Endothelial cell of umbilical vein (primary cell): ENCODE results near the gene RNPEP. TPM values are rescaled to one million over a fixed set of nuclear protein-coding genes. Genes with fewer than 3 reads are reported as not detected.

Experiments
- BruUV-seq: library from RNA; stranded (reverse); fragments of 400-500 nt; replicated peaks from 2 replicates; lab custom pipeline; 2021; lab: Mats Ljungman, UMichigan
- CTCF ChIA-PET: fragments of 300-600, 350-600 bp; sonication (Branson Sonifier 250); formaldehyde crosslinking; loops from one replicate; lab custom pipeline; 2021; ENCODE audit warnings: antibody characterized with exemption, inconsistent platforms; lab: Charles Lee
- POLR2A ChIA-PET: fragments of 300-600, 350-600 bp; sonication (Branson Sonifier 250); formaldehyde crosslinking; loops from one replicate; lab custom pipeline; 2021; ENCODE audit warnings: antibody characterized with exemption, inconsistent platforms; lab: Charles Lee
- DNase-seq: peaks from one replicate; pipeline ENCODE4 v3.0.0-alpha.2; 2011; ENCODE audit warnings: low read depth, low spot score
- FAIRE-seq: peaks from 2 replicates; lab custom pipeline; 2011; peaks lifted over from hg19 to GRCh38; lab: Jason Lieb, UNC
- H2AFZ ChIP-seq: 2 replicates; pipeline ENCODE4 v1.6.0; 2012; ENCODE audit warnings: low read depth, low read length, control low read depth, inconsistent platforms
- H3K27ac ChIP-seq: 2 replicates; pipeline ENCODE4 v1.5.1; 2011; ENCODE audit warnings: low read depth, mild to moderate bottlenecking, control low read depth, low read length, moderate library complexity; ENCODE audit not compliant: insufficient read depth
- H3K27me3 ChIP-seq, 2 experiments: 2 replicates each; pipeline versions ENCODE4 v1.6.0 to v1.6.1; 2011; ENCODE audit warnings: low read length in 2 of 2, mixed read lengths in 1 of 2; ENCODE audit not compliant: control insufficient read depth in 2 of 2, insufficient read depth in 2 of 2
- H3K36me3 ChIP-seq, 2 experiments: 2 replicates in 1 of 2; 3 replicates in 1 of 2; pipeline ENCODE4 v1.5.1; 2011; ENCODE audit warnings: low read length in 2 of 2, mild to moderate bottlenecking in 1 of 2, moderate library complexity in 1 of 2; ENCODE audit not compliant: control insufficient read depth in 2 of 2, insufficient read depth in 2 of 2; ENCODE audit errors: extremely low read depth in 1 of 2
- H3K4me1 ChIP-seq: 3 replicates; pipeline ENCODE4 v1.5.1; 2011; ENCODE audit warnings: mild to moderate bottlenecking, low read length; ENCODE audit not compliant: control insufficient read depth, insufficient read depth; ENCODE audit errors: extremely low read depth
- H3K4me2 ChIP-seq: 2 replicates; pipeline ENCODE4 v1.6.1; 2011; ENCODE audit warnings: low read length, control low read depth, mixed read lengths; ENCODE audit not compliant: insufficient read depth
- H3K4me3 ChIP-seq, 3 experiments: fragments of 200-600 bp in 1 of 3; sonication (generic), shearing (Covaris generic) in 1 of 3; replicated peaks in 1 of 3; 2 replicates each; pipeline ENCODE4 v1.5.1; 2011 to 2016; ENCODE audit warnings: control low read depth in 3 of 3, low read length in 3 of 3, mild to moderate bottlenecking in 2 of 3, inconsistent platforms in 1 of 3, low read depth in 1 of 3, moderate library complexity in 1 of 3; ENCODE audit not compliant: insufficient read depth in 1 of 3
- H3K79me2 ChIP-seq: 2 replicates; pipeline ENCODE4 v1.6.0; 2012; ENCODE audit warnings: low read length, inconsistent platforms; ENCODE audit not compliant: control insufficient read depth, insufficient read depth
- H3K9ac ChIP-seq: replicated peaks from 2 replicates; pipeline ENCODE3; 2011; ENCODE audit warnings: low read length, control low read depth; ENCODE audit not compliant: insufficient read depth; ENCODE audit errors: extremely low read depth
- H3K9me1 ChIP-seq: replicated peaks from 3 replicates; pipeline ENCODE4 v1.6.0; 2011; ENCODE audit warnings: mild to moderate bottlenecking, low read length; ENCODE audit not compliant: control insufficient read depth, insufficient read depth; ENCODE audit errors: extremely low read depth
- H3K9me3 ChIP-seq: replicated peaks from 2 replicates; pipeline ENCODE4 v1.5.1; 2012; ENCODE audit warnings: low read length, inconsistent platforms; ENCODE audit not compliant: control insufficient read depth, insufficient read depth
- H4K20me1 ChIP-seq: replicated peaks from 2 replicates; pipeline ENCODE3; 2011; ENCODE audit warnings: mild to moderate bottlenecking, low read length; ENCODE audit not compliant: control insufficient read depth, insufficient read depth; ENCODE audit errors: extremely low read depth
- FOS ChIP-seq: IDR thresholded peaks from 2 replicates; pipeline ENCODE4 v1.6.1; 2011; ENCODE audit warnings: mild to moderate bottlenecking, low read length, moderate library complexity, borderline replicate concordance; ENCODE audit not compliant: insufficient read depth
- GATA2 ChIP-seq: IDR thresholded peaks from 2 replicates; pipeline ENCODE4 v1.7.0; 2011; ENCODE audit warnings: low read depth, mild to moderate bottlenecking, moderate library complexity, mixed read lengths, low read length; ENCODE audit not compliant: insufficient read length, insufficient read depth
- JUN ChIP-seq: IDR thresholded peaks from 2 replicates; pipeline ENCODE4 v1.6.1; 2011; ENCODE audit warnings: borderline replicate concordance, low read depth; ENCODE audit not compliant: insufficient read length, insufficient read depth
- POLR2A ChIP-seq: IDR thresholded peaks from 2 replicates; pipeline ENCODE4 v1.6.1; 2012; ENCODE audit warnings: low read depth, mild to moderate bottlenecking, control low read depth, low read length
- POLR2AphosphoS5 ChIP-seq: IDR thresholded peaks from 2 replicates; pipeline ENCODE4 v1.6.1; 2012; ENCODE audit warnings: low read depth, mild to moderate bottlenecking, control low read depth, low read length, moderate library complexity; ENCODE audit not compliant: insufficient read depth
- dilution Hi-C: fragments of 300-500 bp; cut with MboI; formaldehyde crosslinking; loops from one replicate; pipeline ENCODE4 v1.15.0; 2019; ENCODE audit warnings: low sequenced_read_pairs; ENCODE audit not compliant: extremely low pct_ligation_motif_present
- intact Hi-C: fragments of 100-400 bp; cut with micrococcal nuclease; formaldehyde crosslinking; loops from one replicate; pipeline ENCODE4 v1.10.0; 2022
- polyA plus RNA-seq, 4 experiments: library from polyadenylated mRNA; depleted of rRNA in 3 of 4; stranded (reverse) in 3 of 4; unstranded in 1 of 4; fragments of >200 nt; gene quantifications; 2 replicates each; pipeline versions ENCODE4 v1.2.1 to v1.2.3, GENCODE V29; 2011 to 2012; ENCODE audit warnings: missing spikeins in 1 of 4
- total RNA-seq: library from RNA; stranded (reverse); gene quantifications from 2 replicates; pipeline ENCODE4 v1.2.3, GENCODE V29; 2021
- TF ChIP-seq, protein P1 (sequence below): IDR thresholded peaks from 2 replicates; pipeline ENCODE4 v1.6.1; 2011; ENCODE audit not compliant: insufficient read depth, insufficient read length
- TF ChIP-seq, protein P2 (sequence below), 2 donors: IDR thresholded peaks; 1 replicate in 1 of 2; 2 replicates in 1 of 2; pipeline ENCODE4 v1.5.1; 2011; ENCODE audit warnings: low read length in 2 of 2, mild to moderate bottlenecking in 2 of 2, moderate library complexity in 2 of 2, control low read depth in 1 of 2, inconsistent platforms in 1 of 2, low read depth in 1 of 2; ENCODE audit not compliant: insufficient read depth in 1 of 2; ENCODE audit errors: extremely low read depth in 1 of 2

The RNPEP gene
- total and polyA plus RNA-seq, 2 donors (not counting 3 experiments of a cell fraction or from before 2014, with no cell fraction given): 56.1 to 73.5 TPM

DNA sequence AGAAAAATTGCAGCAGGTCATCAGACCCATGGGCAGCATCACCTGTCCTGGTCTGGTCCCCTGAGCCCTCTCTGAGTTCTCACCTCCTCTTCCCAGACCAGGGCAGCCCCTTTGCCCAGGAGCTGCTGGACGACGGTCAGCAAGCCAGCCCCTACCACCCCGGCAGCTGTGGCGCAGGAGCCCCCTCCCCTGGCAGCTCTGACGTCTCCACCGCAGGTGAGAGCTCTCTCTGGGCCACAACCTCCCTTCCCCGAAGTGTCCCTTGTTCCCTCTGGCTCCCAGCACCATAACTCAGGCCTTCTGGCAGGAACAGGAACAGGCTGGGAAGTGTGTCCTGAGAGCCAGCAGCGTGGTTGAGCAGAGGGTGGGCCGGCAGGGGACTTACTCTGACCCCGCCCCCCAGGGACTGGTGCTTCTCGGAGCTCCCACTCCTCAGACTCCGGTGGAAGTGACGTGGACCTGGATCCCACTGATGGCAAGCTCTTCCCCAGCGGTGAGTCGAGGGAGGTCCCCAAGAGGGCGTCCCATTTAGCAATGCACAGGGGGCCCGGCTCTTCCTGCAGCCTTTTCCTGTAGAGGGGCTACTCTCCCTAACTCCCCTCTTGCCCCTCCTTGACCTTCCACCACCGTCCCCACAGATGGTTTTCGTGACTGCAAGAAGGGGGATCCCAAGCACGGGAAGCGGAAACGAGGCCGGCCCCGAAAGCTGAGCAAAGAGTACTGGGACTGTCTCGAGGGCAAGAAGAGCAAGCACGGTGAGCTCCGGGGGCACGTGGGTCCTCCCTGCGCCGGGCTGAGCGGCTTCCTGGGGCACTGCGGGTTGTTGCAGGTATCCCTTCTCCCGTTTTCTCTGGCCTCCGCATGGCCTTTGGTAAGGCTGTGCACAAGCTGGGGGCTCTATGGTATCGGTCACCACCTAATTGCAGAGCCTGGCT, 30.4 kb downstream of the RNPEP start:
- BruUV-seq: no TSS peak
- ChIA-PET CTCF (interaction anchor here (0.5 to 3.7 kb wide), 8 partner anchors 11 to 617 kb away, joined by 3 to 23 read pairs (median 4); partner anchors contain the start of gene GPR37L1), POLR2A (no interaction called here)
- Histone ChIP-seq H3K9me1 (no peaks in the 10 kb centered on the region), H3K4me2 (no peak overlapping the region), H3K4me1 (no peaks in the 10 kb centered on the region), H3K9me3 (no peaks in the 10 kb centered on the region), H3K36me3 (no peaks in the 10 kb centered on the region), H2AFZ (no peak overlapping the region), H3K79me2 (no peaks in the 10 kb centered on the region), H3K27ac (no peak overlapping the region), H3K27me3 (peaks cover 0 to 4% of the 10 kb centered on the region in 2 experiments), H3K4me3 (no peak overlapping the region), H4K20me1 (no peaks in the 10 kb centered on the region), H3K9ac (no peak overlapping the region)
- no peak for TF ChIP-seq POLR2A
- TF ChIP-seq, protein P1, sequence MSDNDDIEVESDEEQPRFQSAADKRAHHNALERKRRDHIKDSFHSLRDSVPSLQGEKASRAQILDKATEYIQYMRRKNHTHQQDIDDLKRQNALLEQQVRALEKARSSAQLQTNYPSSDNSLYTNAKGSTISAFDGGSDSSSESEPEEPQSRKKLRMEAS: no peak
- TF ChIP-seq FOS: no peak
- no peak for TF ChIP-seq POLR2AphosphoS5
- no peak for TF ChIP-seq JUN
- TF ChIP-seq, protein P2, sequence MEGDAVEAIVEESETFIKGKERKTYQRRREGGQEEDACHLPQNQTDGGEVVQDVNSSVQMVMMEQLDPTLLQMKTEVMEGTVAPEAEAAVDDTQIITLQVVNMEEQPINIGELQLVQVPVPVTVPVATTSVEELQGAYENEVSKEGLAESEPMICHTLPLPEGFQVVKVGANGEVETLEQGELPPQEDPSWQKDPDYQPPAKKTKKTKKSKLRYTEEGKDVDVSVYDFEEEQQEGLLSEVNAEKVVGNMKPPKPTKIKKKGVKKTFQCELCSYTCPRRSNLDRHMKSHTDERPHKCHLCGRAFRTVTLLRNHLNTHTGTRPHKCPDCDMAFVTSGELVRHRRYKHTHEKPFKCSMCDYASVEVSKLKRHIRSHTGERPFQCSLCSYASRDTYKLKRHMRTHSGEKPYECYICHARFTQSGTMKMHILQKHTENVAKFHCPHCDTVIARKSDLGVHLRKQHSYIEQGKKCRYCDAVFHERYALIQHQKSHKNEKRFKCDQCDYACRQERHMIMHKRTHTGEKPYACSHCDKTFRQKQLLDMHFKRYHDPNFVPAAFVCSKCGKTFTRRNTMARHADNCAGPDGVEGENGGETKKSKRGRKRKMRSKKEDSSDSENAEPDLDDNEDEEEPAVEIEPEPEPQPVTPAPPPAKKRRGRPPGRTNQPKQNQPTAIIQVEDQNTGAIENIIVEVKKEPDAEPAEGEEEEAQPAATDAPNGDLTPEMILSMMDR (IDR thresholded peaks at IDR 0.05; ENCODE audit: extremely low read depth in 1 of 2, insufficient read depth in 1 of 2, low read depth in 1 of 2, low read length in 2 of 2): no peak
- no peak for TF ChIP-seq GATA2
- DNase-seq (no peak), FAIRE-seq (no peak)
- dilution Hi-C loops (no loop called here), intact Hi-C loops (no loop called here)
